Measurements from ENCODE around the gene LCE3C.

The LCE3C gene

GRCh38 chr1:152645146-152645545, 45.1 kb downstream of the LCE3C start:
- no peak overlapping the region for H3K4me3 ChIP-seq
- H3K27me3 ChIP-seq, result no peaks in the 10 kb centered on the region
- no peaks in the 10 kb centered on the region for H3K9me3 ChIP-seq
- no peak for DNase-seq
- TF ChIP-seq, protein P1, sequence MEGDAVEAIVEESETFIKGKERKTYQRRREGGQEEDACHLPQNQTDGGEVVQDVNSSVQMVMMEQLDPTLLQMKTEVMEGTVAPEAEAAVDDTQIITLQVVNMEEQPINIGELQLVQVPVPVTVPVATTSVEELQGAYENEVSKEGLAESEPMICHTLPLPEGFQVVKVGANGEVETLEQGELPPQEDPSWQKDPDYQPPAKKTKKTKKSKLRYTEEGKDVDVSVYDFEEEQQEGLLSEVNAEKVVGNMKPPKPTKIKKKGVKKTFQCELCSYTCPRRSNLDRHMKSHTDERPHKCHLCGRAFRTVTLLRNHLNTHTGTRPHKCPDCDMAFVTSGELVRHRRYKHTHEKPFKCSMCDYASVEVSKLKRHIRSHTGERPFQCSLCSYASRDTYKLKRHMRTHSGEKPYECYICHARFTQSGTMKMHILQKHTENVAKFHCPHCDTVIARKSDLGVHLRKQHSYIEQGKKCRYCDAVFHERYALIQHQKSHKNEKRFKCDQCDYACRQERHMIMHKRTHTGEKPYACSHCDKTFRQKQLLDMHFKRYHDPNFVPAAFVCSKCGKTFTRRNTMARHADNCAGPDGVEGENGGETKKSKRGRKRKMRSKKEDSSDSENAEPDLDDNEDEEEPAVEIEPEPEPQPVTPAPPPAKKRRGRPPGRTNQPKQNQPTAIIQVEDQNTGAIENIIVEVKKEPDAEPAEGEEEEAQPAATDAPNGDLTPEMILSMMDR (IDR thresholded peaks at IDR 0.05), result no peak
- no peaks in the 10 kb centered on the region for H3K36me3 ChIP-seq
- intact Hi-C loops (cut with DNase I; ENCODE audit: low total_unique reads), result no loop called here
- H3K4me1 ChIP-seq, result no peaks in the 10 kb centered on the region
- no peak overlapping the region for H3K27ac ChIP-seq

- no peaks in the 10 kb centered on the region for H3K4me1 ChIP-seq
- H3K9me3 ChIP-seq, result no peaks in the 10 kb centered on the region
- TF ChIP-seq, protein P1 (IDR thresholded peaks at IDR 0.05), result no peak
- intact Hi-C loops (cut with DNase I; ENCODE audit: low total_unique reads), result no loop called here
- H3K36me3 ChIP-seq, result no peaks in the 10 kb centered on the region
- DNase-seq, result no peak
- H3K27ac ChIP-seq, result no peak overlapping the region
- no peak overlapping the region for H3K4me3 ChIP-seq
- no peaks in the 10 kb centered on the region for H3K27me3 ChIP-seq
Observed at GRCh38 chr1:152646656-152647055, 46.6 kb downstream of the LCE3C start.

All from tibial artery (tissue), 4 donors.